G401 (cell line): ENCODE results near the gene CPNE1. TPM values are rescaled to one million over a fixed set of nuclear protein-coding genes. Genes with fewer than 3 reads are reported as not detected.
"Not testable (repeated sequence)": the region's sequence is repeated elsewhere in the genome, so short reads cannot be mapped to it uniquely, and the experiment has no call there.

Experiments
- DNase-seq: peaks from one replicate; pipeline ENCODE4 v3.0.0-alpha.2; 2015; ENCODE audit warnings: low spot score
- in situ Hi-C: cut with HindIII; loops from 2 replicates; pipeline ENCODE4 v1.10.0; 2016; ENCODE audit warnings: low sequenced_read_pairs, mixed read lengths
- total RNA-seq: library from RNA; depleted of rRNA; stranded (reverse); fragments of >200 nt; shearing (Covaris generic); gene quantifications from 2 replicates; pipeline ENCODE4 v1.2.3, GENCODE V29; 2014

CPNE1 gene
- total RNA-seq, 1 experiment from 2014 or later, result 87.2 TPM

- in situ Hi-C loops, result no loop called here
- DNase-seq, result peak; percentile 86
These were observed 34.6 kb upstream of the CPNE1 start, which contains the start of the genes NFS1 and ROMO1 for GRCh38 chr20:35699127-35699956. NFS1 (minus strand) TSS chr20:35699352; CDS start chr20:35699288, 64 bp downstream. ROMO1 (plus strand) TSS chr20:35699405; CDS start chr20:35699633, 228 bp downstream.

GRCh38 chr20:35698298-35699126 lies 33.8 kb upstream of the CPNE1 start:
- in situ Hi-C loops, result no loop called here
- DNase-seq, result no peak

- in situ Hi-C loops, result no loop called here
- DNase-seq, result no peak
These were observed 33.1 kb upstream of the CPNE1 start for GRCh38 chr20:35697696-35698297.

- in situ Hi-C loops, result no loop called here
- no peak for DNase-seq
These were observed 31.3 kb upstream of the CPNE1 start for GRCh38 chr20:35695978-35696377.

GRCh38 chr20:35695245-35695749 lies 30.6 kb upstream of the CPNE1 start:
- DNase-seq, result no peak
- in situ Hi-C loops, result no loop called here

- DNase-seq, result no peak
- in situ Hi-C loops, result no loop called here
These were observed 25.6 kb upstream of the CPNE1 start for GRCh38 chr20:35690265-35690664.

GRCh38 chr20:35686872-35687271 lies 22.2 kb upstream of the CPNE1 start:
- in situ Hi-C loops, result not testable (repeated sequence)

GRCh38 chr20:35685368-35685767 lies 20.7 kb upstream of the CPNE1 start:
- DNase-seq, in situ Hi-C loops: not testable (repeated sequence)

More at GRCh38 chr20:35686872-35687271, 22.2 kb upstream of the CPNE1 start:
- DNase-seq, result not testable (repeated sequence)

GRCh38 chr20:35681960-35682359 lies 17.3 kb upstream of the CPNE1 start:
- in situ Hi-C loops, result no loop called here

GRCh38 chr20:35680452-35681183 lies 15.9 kb upstream of the CPNE1 start:
- in situ Hi-C loops, result no loop called here
- no peak for DNase-seq

More at GRCh38 chr20:35681960-35682359, 17.3 kb upstream of the CPNE1 start:
- DNase-seq, result no peak

- in situ Hi-C loops, result no loop called here
- no peak for DNase-seq
These were observed 10.2 kb upstream of the CPNE1 start for GRCh38 chr20:35674921-35675320.

- peak; percentile 83 for DNase-seq
These were observed 9.2 kb upstream of the CPNE1 start for GRCh38 chr20:35673884-35674283.

GRCh38 chr20:35669681-35670080 lies 5.0 kb upstream of the CPNE1 start:
- in situ Hi-C loops, result no loop called here
- DNase-seq, result no peak

More at GRCh38 chr20:35673884-35674283, 9.2 kb upstream of the CPNE1 start:
- in situ Hi-C loops, result no loop called here

- in situ Hi-C loops, result no loop called here
- DNase-seq, result no peak
These were observed 4.5 kb upstream of the CPNE1 start for GRCh38 chr20:35669221-35669620.

- in situ Hi-C loops, result no loop called here
- no peak for DNase-seq
These were observed 1.2 kb upstream of the CPNE1 start for GRCh38 chr20:35665949-35666288.

GRCh38 chr20:35663516-35664465 lies 909 bp downstream of the CPNE1 start:
- in situ Hi-C loops, result no loop called here
- no peak for DNase-seq

GRCh38 chr20:35662551-35662950 lies 2.1 kb downstream of the CPNE1 start:
- no peak for DNase-seq
- in situ Hi-C loops, result no loop called here

GRCh38 chr20:35661908-35662307 lies 2.8 kb downstream of the CPNE1 start:
- in situ Hi-C loops, result no loop called here
- no peak for DNase-seq
